A172 (cell line): Measurements from ENCODE around the gene DUS4L. TPM values are rescaled to one million over a fixed set of nuclear protein-coding genes. Genes with fewer than 3 reads are reported as not detected.
A peak's percentile ranks its signal among the peaks of the same experiment; 100 is the strongest.

Experiments
- DNase-seq: peaks from one replicate; pipeline ENCODE4 v3.0.0-alpha.2; 2015; ENCODE audit warnings: low spot score
- total RNA-seq: library from RNA; depleted of rRNA; stranded (reverse); fragments of >200 nt; shearing (Covaris generic); gene quantifications from 2 replicates; pipeline ENCODE4 v1.2.3, GENCODE V29; 2014; rRNA removed

DUS4L gene
- total RNA-seq, 1 experiment from 2014 or later = 33.9 TPM

GRCh38 chr7:107615910-107616680 is 52.3 kb downstream of the DUS4L start:
- no peak for DNase-seq

GRCh38 chr7:107622429-107622828 is 58.7 kb downstream of the DUS4L start:
- peak; percentile 29 for DNase-seq

- DNase-seq = no peak
Measured at GRCh38 chr7:107622894-107623293, 59.1 kb downstream of the DUS4L start.

- DNase-seq = no peak
Measured at GRCh38 chr7:107627002-107627401, 63.2 kb downstream of the DUS4L start.

Other genes starting within 250 kb of the DUS4L start
- gene GPR22, start 93.9 kb upstream of the DUS4L start, total RNA-seq = not detected in 2 replicates
- gene COG5, start 51 bp upstream of the DUS4L start, total RNA-seq = 28.1 and 84.0 TPM in 2 replicates
- gene BCAP29, start 16.3 kb downstream of the DUS4L start, total RNA-seq = 127 and 151 TPM in 2 replicates
- 0.02 TPM in 1 of 2 replicates, not detected in the other for gene SLC26A4, start 96.9 kb downstream of the DUS4L start, total RNA-seq
- 33.5 and 47.6 TPM in 2 replicates for gene CBLL1, start 180.2 kb downstream of the DUS4L start, total RNA-seq
- not detected in 2 replicates for gene SLC26A3, start 239.3 kb downstream of the DUS4L start, total RNA-seq